HUES48 (cell line): ENCODE results near the gene GALNT14.

Experiments used
- H3K27ac ChIP-seq: one replicate; pipeline ENCODE4 v1.7.0; 2013; ENCODE audit warnings: low read depth, low read length, inconsistent platforms
- H3K27me3 ChIP-seq: 2 replicates; pipeline ENCODE4 v1.6.1; 2013; ENCODE audit warnings: mild to moderate bottlenecking, low read length; ENCODE audit not compliant: control insufficient read depth, insufficient read depth
- H3K36me3 ChIP-seq: 2 replicates; pipeline ENCODE4 v1.6.1; 2013; ENCODE audit warnings: low read length; ENCODE audit not compliant: control insufficient read depth, insufficient read depth
- H3K4me1 ChIP-seq: 2 replicates; pipeline ENCODE4 v1.6.1; 2013; ENCODE audit warnings: mild to moderate bottlenecking, low read length; ENCODE audit not compliant: control insufficient read depth, insufficient read depth
- H3K4me3 ChIP-seq: 2 replicates; pipeline ENCODE4 v1.5.1; 2013; ENCODE audit warnings: mild to moderate bottlenecking, low read depth, low read length
- H3K9ac ChIP-seq: 2 replicates; pipeline ENCODE4 v1.6.1; 2013; ENCODE audit warnings: mild to moderate bottlenecking, low read depth, low read length, moderate library complexity
- H3K9me3 ChIP-seq: 2 replicates; pipeline ENCODE4 v1.6.1; 2013; ENCODE audit warnings: low read length; ENCODE audit not compliant: control insufficient read depth, insufficient read depth

Gene GALNT14

DNA sequence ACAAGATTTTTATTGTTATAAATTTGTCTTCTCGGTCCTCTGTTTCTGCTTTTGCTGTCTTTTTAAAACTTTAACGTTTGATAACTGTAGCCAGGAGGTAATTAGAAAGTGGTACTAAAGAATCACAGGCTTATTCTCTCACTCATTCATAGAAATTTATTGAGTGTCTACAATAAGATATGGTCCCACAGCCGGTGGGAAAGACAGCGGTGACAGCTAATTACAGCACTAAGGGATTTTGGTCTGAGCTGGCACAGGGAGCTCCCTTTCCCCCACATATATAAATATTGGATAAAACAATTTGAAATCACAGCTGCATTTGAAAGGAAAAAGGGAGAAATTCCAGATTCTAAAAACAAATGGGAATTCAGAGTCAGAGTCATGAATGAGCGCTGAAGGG lies 237.9 kb downstream of the GALNT14 start:
- H3K9ac ChIP-seq: no peak overlapping the region
- H3K36me3 ChIP-seq: no peaks in the 10 kb centered on the region
- no peaks in the 10 kb centered on the region for H3K4me1 ChIP-seq
- H3K27ac ChIP-seq: no peak overlapping the region
- 0 out of 2 replicates have a peak, but pooled peaks cover 6% of the 10 kb centered on the region for H3K9me3 ChIP-seq
- H3K27me3 ChIP-seq: no peaks in the 10 kb centered on the region
- no peak overlapping the region for H3K4me3 ChIP-seq

DNA sequence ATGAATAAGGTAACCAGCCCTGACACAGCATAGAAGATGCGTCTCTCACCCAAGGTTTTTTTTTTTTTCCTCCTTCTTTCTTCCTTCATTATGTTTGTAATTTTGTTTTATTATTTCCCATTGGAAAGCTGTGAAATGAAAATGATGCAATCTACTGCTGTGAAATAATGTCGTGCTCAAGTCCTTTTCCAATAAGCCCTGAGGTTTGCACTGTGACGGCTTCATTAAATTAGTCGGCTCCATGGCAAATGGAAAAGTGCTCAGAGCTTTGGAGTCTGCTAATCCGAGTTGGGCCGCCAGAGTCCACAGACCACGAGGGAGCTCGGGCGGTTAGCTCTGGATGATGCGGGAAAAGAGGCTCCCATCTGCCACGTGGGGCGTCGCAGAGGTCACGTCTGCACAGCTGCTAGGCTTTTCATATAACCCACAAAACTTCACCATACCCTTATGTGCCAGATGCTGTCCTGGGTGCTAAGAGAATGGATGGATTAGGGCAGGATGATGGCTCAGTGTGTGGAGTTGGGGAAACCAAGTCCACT lies 238.7 kb downstream of the GALNT14 start:
- H3K4me3 ChIP-seq: no peak overlapping the region
- no peaks in the 10 kb centered on the region for H3K36me3 ChIP-seq
- H3K27me3 ChIP-seq: no peaks in the 10 kb centered on the region
- 0 out of 2 replicates have a peak, but pooled peaks cover 6% of the 10 kb centered on the region for H3K9me3 ChIP-seq
- no peak overlapping the region for H3K9ac ChIP-seq
- no peak overlapping the region for H3K27ac ChIP-seq
- no peaks in the 10 kb centered on the region for H3K4me1 ChIP-seq

DNA sequence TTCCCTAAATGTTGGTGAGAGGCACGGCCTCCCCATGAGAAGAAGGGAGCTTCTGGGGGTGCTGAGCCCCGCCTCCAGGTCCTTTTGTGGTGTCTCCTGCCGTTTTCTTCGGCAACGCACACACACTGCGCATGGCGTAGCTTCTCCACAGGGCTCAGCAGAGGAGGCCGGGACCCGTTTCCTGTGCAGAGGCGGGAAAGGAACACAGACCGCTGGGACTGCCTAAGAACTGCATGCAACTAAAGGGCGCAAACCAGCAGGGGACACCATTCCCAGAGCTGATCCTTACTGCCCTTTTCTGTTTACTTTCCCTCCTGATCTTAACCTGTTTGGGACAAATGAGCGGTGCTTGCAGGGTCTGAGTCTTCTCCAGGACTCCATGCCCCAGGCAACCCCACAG lies 240.7 kb downstream of the GALNT14 start:
- Histone ChIP-seq H3K27ac (no peak overlapping the region), H3K27me3 (no peaks in the 10 kb centered on the region), H3K4me1 (no peaks in the 10 kb centered on the region), H3K9ac (no peak overlapping the region), H3K4me3 (no peak overlapping the region), H3K9me3 (no peaks in the 10 kb centered on the region), H3K36me3 (no peaks in the 10 kb centered on the region)

- H3K27me3 ChIP-seq: no peaks in the 10 kb centered on the region
- no peaks in the 10 kb centered on the region for H3K36me3 ChIP-seq
- no peak overlapping the region for H3K4me3 ChIP-seq
- H3K27ac ChIP-seq: no peak overlapping the region
- no peak overlapping the region for H3K9ac ChIP-seq
- no peaks in the 10 kb centered on the region for H3K9me3 ChIP-seq
- H3K4me1 ChIP-seq: no peaks in the 10 kb centered on the region
Measured at GRCh38 chr2:30894498-30895119, 243.6 kb downstream of the GALNT14 start.

- no peak overlapping the region for H3K4me3 ChIP-seq
- peaks cover 14% of the 10 kb centered on the region for H3K4me1 ChIP-seq
- H3K9me3 ChIP-seq: no peaks in the 10 kb centered on the region
- H3K9ac ChIP-seq: no peak overlapping the region
- no peaks in the 10 kb centered on the region for H3K36me3 ChIP-seq
- H3K27ac ChIP-seq: no peak overlapping the region
- H3K27me3 ChIP-seq: no peaks in the 10 kb centered on the region
Measured at GRCh38 chr2:30888852-30889409, 249.3 kb downstream of the GALNT14 start.

- no peaks in the 10 kb centered on the region for H3K9me3 ChIP-seq
- peak overlapping the region; percentile 38; the same call in 1 of the 2 replicates for H3K9ac ChIP-seq
- H3K27ac ChIP-seq: peak overlapping the region; percentile 90
- peak overlapping the region; percentile 9; the same call in 1 of the 2 replicates for H3K4me3 ChIP-seq
- no peaks in the 10 kb centered on the region for H3K36me3 ChIP-seq
- peaks cover 22% of the 10 kb centered on the region for H3K4me1 ChIP-seq
- no peaks in the 10 kb centered on the region for H3K27me3 ChIP-seq
Measured at GRCh38 chr2:30886080-30886479, 252.2 kb downstream of the GALNT14 start.

- Histone ChIP-seq H3K27me3 (no peaks in the 10 kb centered on the region), H3K4me3 (no peak overlapping the region), H3K36me3 (no peaks in the 10 kb centered on the region)
Measured at GRCh38 chr2:30883822-30884221, 254.4 kb downstream of the GALNT14 start.

DNA sequence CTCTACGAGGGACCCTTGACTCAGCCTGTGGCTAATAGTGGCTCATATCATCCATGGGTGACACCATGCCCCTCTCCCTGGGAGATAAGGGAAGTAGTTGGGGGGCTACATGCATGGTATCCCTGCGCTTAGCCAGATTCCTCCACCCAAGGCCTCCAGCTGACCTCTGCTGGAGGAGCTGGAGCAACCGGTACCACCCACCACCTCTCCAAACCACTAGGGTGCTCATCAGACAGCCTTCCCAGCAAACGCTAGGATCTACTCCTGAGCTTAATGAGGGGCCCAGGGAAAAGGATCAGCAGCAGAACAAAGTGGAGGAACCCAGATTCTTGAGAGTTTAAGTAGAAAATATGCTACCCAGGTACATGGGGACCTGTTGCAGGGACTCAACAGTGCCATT lies 255.1 kb downstream of the GALNT14 start:
- Histone ChIP-seq H3K36me3 (no peaks in the 10 kb centered on the region), H3K27ac (no peak overlapping the region), H3K4me1 (peaks cover 22% of the 10 kb centered on the region), H3K27me3 (no peaks in the 10 kb centered on the region), H3K9me3 (no peaks in the 10 kb centered on the region), H3K4me3 (no peak overlapping the region), H3K9ac (no peak overlapping the region)

More at GRCh38 chr2:30883822-30884221, 254.4 kb downstream of the GALNT14 start:
- no peak overlapping the region for H3K9ac ChIP-seq
- H3K27ac ChIP-seq: no peak overlapping the region
- peaks cover 22% of the 10 kb centered on the region for H3K4me1 ChIP-seq
- no peaks in the 10 kb centered on the region for H3K9me3 ChIP-seq

DNA sequence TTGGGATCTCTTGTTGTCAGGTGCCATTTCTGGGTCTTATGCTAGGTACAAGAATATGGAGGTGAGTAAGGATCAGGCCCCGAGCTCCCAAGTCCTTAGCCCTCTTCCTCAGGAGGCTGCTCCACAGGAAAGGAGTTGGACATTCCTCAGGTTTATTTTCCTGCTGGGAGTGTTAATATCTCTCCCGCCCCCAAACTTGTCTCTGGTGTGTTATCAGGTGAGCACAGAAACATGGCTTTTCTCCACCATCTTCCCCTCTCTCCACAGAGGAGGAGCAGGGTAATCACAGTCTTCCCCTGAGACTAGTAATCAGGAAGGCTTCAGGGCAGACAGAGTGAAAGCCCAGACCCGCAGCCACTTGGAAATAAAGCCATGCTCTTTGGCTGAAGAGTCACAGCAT lies 257.7 kb downstream of the GALNT14 start:
- Histone ChIP-seq H3K4me1 (peaks cover 11% of the 10 kb centered on the region), H3K9me3 (no peaks in the 10 kb centered on the region), H3K27ac (no peak overlapping the region), H3K27me3 (no peaks in the 10 kb centered on the region), H3K9ac (no peak overlapping the region), H3K4me3 (no peak overlapping the region), H3K36me3 (no peaks in the 10 kb centered on the region)

DNA sequence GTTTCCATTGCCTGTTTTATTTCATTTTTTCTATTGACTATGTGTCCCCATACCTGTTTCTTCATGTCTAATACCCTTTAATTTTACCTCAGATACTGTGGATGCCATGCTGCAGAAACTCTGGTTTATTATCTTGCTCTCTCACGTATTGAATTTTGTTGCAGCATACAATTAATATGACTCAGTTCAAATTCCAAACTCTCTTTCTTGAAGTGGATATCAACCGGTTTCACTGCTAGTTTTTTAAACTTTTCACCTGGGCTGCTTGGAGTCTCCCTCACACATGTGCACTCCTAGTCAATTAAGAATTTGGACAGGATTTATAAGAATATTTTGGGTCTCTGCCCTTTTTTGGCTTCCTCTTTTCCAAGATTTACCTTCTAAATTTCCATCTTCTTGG lies 260.4 kb downstream of the GALNT14 start:
- no peaks in the 10 kb centered on the region for H3K36me3 ChIP-seq
- H3K9me3 ChIP-seq: no peaks in the 10 kb centered on the region
- no peak overlapping the region for H3K9ac ChIP-seq
- no peak overlapping the region for H3K4me3 ChIP-seq
- H3K27me3 ChIP-seq: no peaks in the 10 kb centered on the region
- no peak overlapping the region for H3K27ac ChIP-seq
- no peaks in the 10 kb centered on the region for H3K4me1 ChIP-seq

- H3K9me3 ChIP-seq: no peaks in the 10 kb centered on the region
- no peaks in the 10 kb centered on the region for H3K27me3 ChIP-seq
- H3K27ac ChIP-seq: peak overlapping the region; percentile 79
- no peak overlapping the region for H3K4me3 ChIP-seq
- no peak overlapping the region for H3K9ac ChIP-seq
- no peaks in the 10 kb centered on the region for H3K36me3 ChIP-seq
- H3K4me1 ChIP-seq: peaks cover 13% of the 10 kb centered on the region
Measured at GRCh38 chr2:30872797-30873196, 265.4 kb downstream of the GALNT14 start.
